Nephron progenitor cell (in vitro differentiated cells): ENCODE data around the gene FRMPD4.
A peak's percentile ranks its signal among the peaks of the same experiment; 100 is the strongest.

ENCODE experiments used
- DNase-seq: peaks from one replicate; pipeline ENCODE4 v3.0.0; 2021
- H3K27ac Mint-ChIP-seq: 2 replicates; pipeline ENCODE4 v1.8.0; 2021; ENCODE audit warnings: mild to moderate bottlenecking, moderate library complexity, mixed read lengths
- H3K27me3 Mint-ChIP-seq: 2 replicates; pipeline ENCODE4 v1.8.0; 2021; ENCODE audit warnings: mild to moderate bottlenecking, low read depth, mixed read lengths; ENCODE audit not compliant: poor library complexity
- H3K36me3 Mint-ChIP-seq: 2 replicates; pipeline ENCODE4 v1.8.0; 2021; ENCODE audit warnings: low read depth, mixed read lengths
- H3K4me1 Mint-ChIP-seq: 2 replicates; pipeline ENCODE4 v1.8.0; 2021; ENCODE audit warnings: mixed read lengths
- H3K4me3 Mint-ChIP-seq: 2 replicates; pipeline ENCODE4 v1.8.0; 2021; ENCODE audit warnings: mild to moderate bottlenecking, moderate library complexity, mixed read lengths
- H3K9me3 Mint-ChIP-seq: 2 replicates; pipeline ENCODE4 v1.8.0; 2021; ENCODE audit warnings: mild to moderate bottlenecking, moderate library complexity, mixed read lengths
- TF ChIP-seq, protein P1 (sequence below): fragments of 200-600 bp; sonication (generic); IDR thresholded peaks from 2 replicates; pipeline ENCODE4 v1.5.0; 2021; ENCODE audit warnings: antibody characterized with exemption

Gene FRMPD4

DNA sequence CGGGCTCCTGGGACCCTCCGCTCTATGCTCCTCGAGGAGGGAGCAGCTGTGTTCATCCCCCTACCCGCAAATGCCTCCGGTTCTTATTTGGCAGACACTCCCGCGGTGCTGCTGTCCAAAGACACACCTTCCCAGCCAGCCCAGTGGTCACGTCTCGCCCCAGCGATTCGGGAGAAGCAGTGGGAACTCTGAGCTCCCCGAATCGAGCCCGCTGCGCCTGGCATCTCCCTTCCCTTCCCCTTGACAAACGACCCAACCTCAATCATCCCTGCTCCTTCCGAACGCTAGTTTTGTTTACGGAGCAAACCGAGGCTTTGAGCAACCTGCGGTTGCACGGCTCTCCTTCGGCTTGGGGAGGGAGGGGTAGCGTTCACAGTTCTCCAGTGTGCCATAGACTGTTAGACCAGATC is 317 bp upstream of the FRMPD4 start:
- DNase-seq = peak; percentile 41
- H3K27ac Mint-ChIP-seq = no peak overlapping the region
- H3K9me3 Mint-ChIP-seq = peaks cover 30% of the 10 kb centered on the region
- H3K4me3 Mint-ChIP-seq = peak overlapping the region; percentile 84
- peaks cover 9% of the 10 kb centered on the region for H3K4me1 Mint-ChIP-seq
- TF ChIP-seq, protein P1, sequence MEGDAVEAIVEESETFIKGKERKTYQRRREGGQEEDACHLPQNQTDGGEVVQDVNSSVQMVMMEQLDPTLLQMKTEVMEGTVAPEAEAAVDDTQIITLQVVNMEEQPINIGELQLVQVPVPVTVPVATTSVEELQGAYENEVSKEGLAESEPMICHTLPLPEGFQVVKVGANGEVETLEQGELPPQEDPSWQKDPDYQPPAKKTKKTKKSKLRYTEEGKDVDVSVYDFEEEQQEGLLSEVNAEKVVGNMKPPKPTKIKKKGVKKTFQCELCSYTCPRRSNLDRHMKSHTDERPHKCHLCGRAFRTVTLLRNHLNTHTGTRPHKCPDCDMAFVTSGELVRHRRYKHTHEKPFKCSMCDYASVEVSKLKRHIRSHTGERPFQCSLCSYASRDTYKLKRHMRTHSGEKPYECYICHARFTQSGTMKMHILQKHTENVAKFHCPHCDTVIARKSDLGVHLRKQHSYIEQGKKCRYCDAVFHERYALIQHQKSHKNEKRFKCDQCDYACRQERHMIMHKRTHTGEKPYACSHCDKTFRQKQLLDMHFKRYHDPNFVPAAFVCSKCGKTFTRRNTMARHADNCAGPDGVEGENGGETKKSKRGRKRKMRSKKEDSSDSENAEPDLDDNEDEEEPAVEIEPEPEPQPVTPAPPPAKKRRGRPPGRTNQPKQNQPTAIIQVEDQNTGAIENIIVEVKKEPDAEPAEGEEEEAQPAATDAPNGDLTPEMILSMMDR = no peak
- peaks cover 70% of the 10 kb centered on the region for H3K27me3 Mint-ChIP-seq
- H3K36me3 Mint-ChIP-seq = no peaks in the 10 kb centered on the region

DNA sequence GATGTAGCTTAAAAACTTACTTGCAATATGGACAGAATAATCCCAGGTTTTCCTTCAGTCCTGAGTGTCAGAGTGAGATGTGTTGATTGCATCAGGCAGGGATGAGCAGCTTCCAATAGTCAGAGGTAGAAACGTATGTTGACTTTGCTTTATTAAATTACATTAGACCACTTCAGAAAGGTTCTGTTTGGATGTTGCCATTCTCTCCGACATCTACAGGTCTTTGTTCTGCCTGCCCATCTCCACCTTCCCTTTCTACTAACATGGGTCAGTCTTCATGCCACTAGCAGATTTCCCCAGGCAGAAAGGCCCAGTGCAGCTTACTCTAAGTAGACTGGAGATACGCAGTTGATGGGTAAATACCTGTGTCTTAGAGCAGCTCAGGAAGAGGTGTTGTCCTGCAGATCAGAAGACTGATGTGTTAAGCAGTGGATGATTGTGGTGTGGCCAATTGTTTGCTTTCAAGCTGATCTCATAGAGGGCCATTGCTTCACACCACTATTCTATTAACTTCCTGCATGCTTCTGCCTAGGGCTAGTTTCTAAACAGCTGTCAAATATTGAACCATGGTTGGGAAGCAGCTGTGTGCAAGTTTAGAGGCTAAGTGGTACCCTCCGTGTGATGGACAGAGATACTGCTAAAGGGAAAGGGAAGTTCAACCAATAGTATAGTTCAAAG is 1.8 kb downstream of the FRMPD4 start:
- no peak for DNase-seq
- no peak overlapping the region for H3K27ac Mint-ChIP-seq
- TF ChIP-seq, protein P1 = no peak
- peaks cover 9% of the 10 kb centered on the region for H3K4me1 Mint-ChIP-seq
- H3K4me3 Mint-ChIP-seq = no peak overlapping the region
- peaks cover 70% of the 10 kb centered on the region for H3K27me3 Mint-ChIP-seq
- no peaks in the 10 kb centered on the region for H3K36me3 Mint-ChIP-seq
- peaks cover 30% of the 10 kb centered on the region for H3K9me3 Mint-ChIP-seq

DNA sequence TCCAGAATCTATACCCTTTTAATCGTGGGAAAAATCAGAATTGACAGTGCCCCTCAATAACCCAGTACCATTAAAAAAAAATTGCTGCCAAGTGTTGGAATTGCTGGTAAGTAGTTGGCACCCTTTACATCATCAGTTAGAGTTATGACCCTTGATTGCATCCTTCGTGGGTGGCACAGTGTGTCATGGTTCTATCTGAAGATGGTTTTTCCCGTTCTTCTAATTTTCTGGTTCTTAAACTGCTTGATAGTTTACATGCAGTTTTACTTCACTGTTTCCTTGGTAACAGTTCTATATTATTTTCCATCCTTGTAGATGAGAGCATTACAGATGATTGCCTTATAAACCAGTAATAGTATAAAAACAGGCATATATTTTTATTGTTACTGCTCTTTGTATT is 3.2 kb downstream of the FRMPD4 start:
- TF ChIP-seq, protein P1 = no peak
- H3K27ac Mint-ChIP-seq = no peak overlapping the region
- H3K36me3 Mint-ChIP-seq = no peaks in the 10 kb centered on the region
- H3K9me3 Mint-ChIP-seq = peaks cover 30% of the 10 kb centered on the region
- no peak overlapping the region for H3K4me3 Mint-ChIP-seq
- peaks cover 56% of the 10 kb centered on the region for H3K27me3 Mint-ChIP-seq
- no peak for DNase-seq
- H3K4me1 Mint-ChIP-seq = peaks cover 9% of the 10 kb centered on the region

DNA sequence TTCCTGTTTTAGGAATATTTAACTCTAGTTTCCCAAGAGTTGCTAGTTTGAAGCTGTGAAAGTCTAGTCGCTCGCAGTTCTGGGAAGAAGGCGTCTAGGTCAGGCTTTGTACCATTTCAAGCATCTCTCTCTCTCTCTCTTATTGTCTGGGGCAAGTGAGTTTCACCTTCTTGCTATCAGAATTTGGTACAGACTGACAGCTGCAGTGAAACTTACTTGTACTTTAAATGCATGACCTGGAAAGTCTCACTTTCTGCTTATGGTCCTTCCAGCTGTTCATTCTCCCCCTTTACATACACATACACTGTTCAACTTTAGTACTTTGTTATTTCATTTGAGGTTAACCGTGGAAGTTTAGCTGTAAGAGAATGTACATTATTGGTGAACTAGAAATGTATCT is 4.4 kb downstream of the FRMPD4 start:
- Mint-ChIP-seq H3K4me3 (no peak overlapping the region), H3K36me3 (no peaks in the 10 kb centered on the region), H3K27me3 (peaks cover 45% of the 10 kb centered on the region), H3K4me1 (peaks cover 4% of the 10 kb centered on the region), H3K27ac (no peak overlapping the region), H3K9me3 (peaks cover 29% of the 10 kb centered on the region)
- TF ChIP-seq, protein P1 = no peak
- no peak for DNase-seq

DNA sequence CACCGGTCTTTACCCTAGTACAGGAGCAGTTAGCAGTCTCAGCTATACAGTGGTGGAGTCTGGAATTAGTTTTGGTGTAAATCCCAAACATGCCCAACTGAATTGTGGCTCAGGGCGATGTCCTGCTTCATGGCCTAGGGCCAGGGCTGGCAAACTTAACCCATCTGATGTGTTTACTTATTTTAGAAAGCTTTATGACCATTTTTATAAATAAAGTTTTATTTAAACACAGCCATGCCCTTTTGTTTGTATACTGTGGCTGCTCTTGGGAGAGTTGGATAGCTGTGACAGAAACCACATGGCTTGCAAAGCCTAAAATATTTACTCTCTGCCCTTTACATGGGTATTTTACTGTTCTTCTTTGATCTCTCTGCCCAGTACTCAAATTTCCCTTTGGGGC is 7.1 kb downstream of the FRMPD4 start:
- no peak overlapping the region for H3K27ac Mint-ChIP-seq
- H3K4me3 Mint-ChIP-seq = no peak overlapping the region
- H3K9me3 Mint-ChIP-seq = peaks cover 14% of the 10 kb centered on the region
- DNase-seq = no peak
- no peaks in the 10 kb centered on the region for H3K36me3 Mint-ChIP-seq
- TF ChIP-seq, protein P1 = no peak
- peaks cover 21% of the 10 kb centered on the region for H3K27me3 Mint-ChIP-seq
- no peaks in the 10 kb centered on the region for H3K4me1 Mint-ChIP-seq
